Left renal cortex interstitium (tissue), 4 donors: Measurements from ENCODE around the gene ST6GALNAC2. TPM values are rescaled to one million over a fixed set of nuclear protein-coding genes. Genes with fewer than 3 reads are reported as not detected.

Experiments
- DNase-seq, 4 donors: peaks; one replicate each; pipeline ENCODE4 v3.0.0-alpha.2; 2013; ENCODE audit warnings: low read depth in 4 of 4, low spot score in 2 of 4, missing footprints in 1 of 4
- polyA plus RNA-seq, 4 donors: library from polyadenylated mRNA; unstranded; fragments of 120-200 nt; gene quantifications; one replicate each; pipeline ENCODE4 v1.2.1, GENCODE V29; 2013; ENCODE audit not compliant: insufficient read length in 4 of 4

Gene ST6GALNAC2
- polyA plus RNA-seq, 4 donors: 9.3 to 13.8 (median 9.8) TPM

GRCh38 chr17:76558198-76559095, 27.2 kb downstream of the ST6GALNAC2 start:
- DNase-seq: no peak

- peak; percentile 89 to 97 (median 92) for DNase-seq
These were observed 28.1 kb downstream of the ST6GALNAC2 start for GRCh38 chr17:76557368-76558197.

- no peak for DNase-seq
These were observed 28.8 kb downstream of the ST6GALNAC2 start for GRCh38 chr17:76556765-76557367.

GRCh38 chr17:76554131-76554530, 31.5 kb downstream of the ST6GALNAC2 start:
- no peak for DNase-seq

GRCh38 chr17:76553178-76553908, 32.3 kb downstream of the ST6GALNAC2 start:
- no peak for DNase-seq

- DNase-seq: no peak
These were observed 34.0 kb downstream of the ST6GALNAC2 start for GRCh38 chr17:76551685-76552084.

- DNase-seq: no peak
These were observed 34.7 kb downstream of the ST6GALNAC2 start for GRCh38 chr17:76550712-76551615.

GRCh38 chr17:76549539-76549938, 36.1 kb downstream of the ST6GALNAC2 start:
- DNase-seq: no peak

- DNase-seq: no peak
These were observed 36.5 kb downstream of the ST6GALNAC2 start for GRCh38 chr17:76549215-76549518.

GRCh38 chr17:76548378-76549214, 37.1 kb downstream of the ST6GALNAC2 start:
- DNase-seq: no peak

- DNase-seq: no peak
These were observed 37.9 kb downstream of the ST6GALNAC2 start for GRCh38 chr17:76547642-76548202.

- DNase-seq: no peak
These were observed 38.4 kb downstream of the ST6GALNAC2 start for GRCh38 chr17:76547183-76547641.

GRCh38 chr17:76546556-76547182, 39.0 kb downstream of the ST6GALNAC2 start:
- no peak for DNase-seq

- DNase-seq: no peak
These were observed 39.6 kb downstream of the ST6GALNAC2 start for GRCh38 chr17:76545918-76546555.

GRCh38 chr17:76544546-76545365, 40.9 kb downstream of the ST6GALNAC2 start:
- DNase-seq: no peak

- DNase-seq: no peak
These were observed 41.7 kb downstream of the ST6GALNAC2 start for GRCh38 chr17:76543826-76544545.
